Activated CD8-positive, alpha-beta T cell treated with anti-CD3 and anti-CD28 coated beads for 36 hours (primary cell): ENCODE data around the gene MAP3K9. TPM values are rescaled to one million over a fixed set of nuclear protein-coding genes. Genes with fewer than 3 reads are reported as not detected.

Experiments
- ATAC-seq: fragments of 200-7000 bp; cut with Tn5 transposase; one replicate; pipeline ENCODE4 v1.10.0; 2021; ENCODE audit warnings: mild to moderate bottlenecking, moderate library complexity
- CTCF ChIA-PET: fragments of 350-600 bp; sonication (Branson Sonifier 250); formaldehyde crosslinking; loops from one replicate; lab custom pipeline; 2021; ENCODE audit warnings: antibody characterized with exemption; lab: Charles Lee
- POLR2A ChIA-PET: fragments of 350-600 bp; sonication (Branson Sonifier 250); formaldehyde crosslinking; loops from one replicate; lab custom pipeline; 2021; ENCODE audit warnings: antibody characterized with exemption; lab: Charles Lee
- DNase-seq: peaks from one replicate; pipeline ENCODE4 v3.0.0-alpha.2; 2020
- H3K27ac Mint-ChIP-seq: one replicate; pipeline ENCODE4 v1.8.0; 2021; ENCODE audit warnings: mild to moderate bottlenecking, mixed read lengths
- H3K27me3 Mint-ChIP-seq: one replicate; pipeline ENCODE4 v1.8.0; 2021; ENCODE audit warnings: mixed read lengths
- H3K36me3 Mint-ChIP-seq: one replicate; pipeline ENCODE4 v1.8.0; 2021; ENCODE audit warnings: low read depth, mixed read lengths
- H3K4me1 Mint-ChIP-seq: one replicate; pipeline ENCODE4 v1.8.0; 2021; ENCODE audit warnings: low read depth, mixed read lengths
- H3K4me3 Mint-ChIP-seq: one replicate; pipeline ENCODE4 v1.8.0; 2021; ENCODE audit warnings: mild to moderate bottlenecking, moderate library complexity, mixed read lengths
- H3K9me3 Mint-ChIP-seq: one replicate; pipeline ENCODE4 v1.8.0; 2021; ENCODE audit warnings: mixed read lengths
- CTCF ChIP-seq: fragments of 200-600 bp; IDR thresholded peaks from one replicate; pipeline ENCODE4 v1.8.0; 2022; ENCODE audit warnings: antibody characterized with exemption, mild to moderate bottlenecking
- intact Hi-C: fragments of 100-400 bp; cut with micrococcal nuclease; formaldehyde crosslinking; loops from one replicate; pipeline ENCODE4 v1.10.0; 2022
- total RNA-seq, 2 experiments: library from RNA; stranded (reverse); gene quantifications; one replicate each; pipeline ENCODE4 v1.2.3, GENCODE V29; 2021

MAP3K9 gene
- total RNA-seq, 2 experiments from 2014 or later, result 8.0 to 9.6 TPM

- DNase-seq (no peak), ATAC-seq (no peak)
- Mint-ChIP-seq H3K9me3 (no peaks in the 10 kb centered on the region), H3K4me1 (no peaks in the 10 kb centered on the region), H3K4me3 (no peak overlapping the region), H3K27me3 (no peaks in the 10 kb centered on the region), H3K36me3 (no peaks in the 10 kb centered on the region), H3K27ac (no peak overlapping the region)
- intact Hi-C loops, result no loop called here
- POLR2A ChIA-PET, result interaction anchor here (0.6 to 1.6 kb wide), 2 partner anchors 12 to 24 kb away, joined by 3 to 4 read pairs; no protein-coding TSS in a partner anchor
- CTCF ChIA-PET, result no interaction called here
- no peak for TF ChIP-seq CTCF
These were observed 123.7 kb downstream of the MAP3K9 start for GRCh38 chr14:70685474-70686197.

GRCh38 chr14:70683983-70684382, 125.3 kb downstream of the MAP3K9 start:
- H3K4me1 Mint-ChIP-seq, result no peaks in the 10 kb centered on the region
- ATAC-seq (no peak), DNase-seq (no peak)
- CTCF ChIA-PET, result no interaction called here
- intact Hi-C loops, result no loop called here
- H3K9me3 Mint-ChIP-seq, result no peaks in the 10 kb centered on the region
- POLR2A ChIA-PET, result interaction anchor here (0.6 to 1.1 kb wide), 2 partner anchors 17 to 24 kb away, joined by 3 read pairs; no protein-coding TSS in a partner anchor
- no peaks in the 10 kb centered on the region for H3K27me3 Mint-ChIP-seq
- no peaks in the 10 kb centered on the region for H3K36me3 Mint-ChIP-seq
- no peak overlapping the region for H3K4me3 Mint-ChIP-seq
- TF ChIP-seq CTCF, result no peak
- H3K27ac Mint-ChIP-seq, result no peak overlapping the region

GRCh38 chr14:70680748-70681147, 128.6 kb downstream of the MAP3K9 start:
- intact Hi-C loops, result no loop called here
- Mint-ChIP-seq H3K27me3 (no peaks in the 10 kb centered on the region), H3K9me3 (no peaks in the 10 kb centered on the region), H3K4me3 (no peak overlapping the region), H3K4me1 (no peaks in the 10 kb centered on the region), H3K27ac (no peak overlapping the region), H3K36me3 (no peaks in the 10 kb centered on the region)
- no peak for TF ChIP-seq CTCF
- ChIA-PET CTCF (interaction anchor here (1.0 kb wide), 1 partner anchor 22 kb away, joined by 3 read pairs; no protein-coding TSS in a partner anchor), POLR2A (no interaction called here)
- ATAC-seq (no peak), DNase-seq (no peak)

- DNase-seq (no peak), ATAC-seq (no peak)
- ChIA-PET POLR2A (interaction anchor here (1.8 kb wide), 1 partner anchor 11 kb away, joined by 3 read pairs; no protein-coding TSS in a partner anchor), CTCF (interaction anchor here (1.1 kb wide), 1 partner anchor 9 kb away, joined by 3 read pairs; no protein-coding TSS in a partner anchor)
- Mint-ChIP-seq H3K27ac (no peak overlapping the region), H3K4me1 (no peaks in the 10 kb centered on the region), H3K27me3 (no peaks in the 10 kb centered on the region), H3K4me3 (no peak overlapping the region), H3K9me3 (no peaks in the 10 kb centered on the region), H3K36me3 (no peaks in the 10 kb centered on the region)
- intact Hi-C loops, result no loop called here
- TF ChIP-seq CTCF, result no peak
These were observed 132.0 kb downstream of the MAP3K9 start for GRCh38 chr14:70677341-70677740.

Other genes starting within 250 kb of the MAP3K9 start
- gene MED6, start 208.9 kb downstream of the MAP3K9 start, total RNA-seq, result 10 to 100 TPM; 49.2 to 49.3 TPM
- gene TTC9, start 167.6 kb downstream of the MAP3K9 start, total RNA-seq, result 1 to 10 TPM; 5.5 to 5.7 TPM
- 10 to 100 TPM; 32.7 to 42.6 TPM for gene PCNX1, start 97.9 kb upstream of the MAP3K9 start, total RNA-seq